ENCODE measurements around the gene AP3S2. TPM values are rescaled to one million over a fixed set of nuclear protein-coding genes. Genes with fewer than 3 reads are reported as not detected.
"Not testable (repeated sequence)": the region's sequence is repeated elsewhere in the genome, so short reads cannot be mapped to it uniquely, and the experiment has no call there.

The AP3S2 gene
- total RNA-seq, 2 experiments from 2014 or later: 20.3 to 23.0 TPM

- CTCF ChIA-PET: no interaction called here
Measured at GRCh38 chr15:89792106-89792805, 101.5 kb downstream of the AP3S2 start.

GRCh38 chr15:89790661-89791060, 103.1 kb downstream of the AP3S2 start:
- Mint-ChIP-seq H3K9me3 (peaks cover 7% of the 10 kb centered on the region), H3K27me3 (peaks cover 2% of the 10 kb centered on the region), H3K4me1 (ENCODE audit: low read depth) (no peaks in the 10 kb centered on the region), H3K36me3 (ENCODE audit: low read depth) (no peaks in the 10 kb centered on the region), H3K27ac (no peak overlapping the region), H3K4me3 (no peak overlapping the region)
- ChIA-PET POLR2A (no interaction called here), CTCF (no interaction called here)
- TF ChIP-seq CTCF (IDR thresholded peaks at IDR 0.05): no peak
- intact Hi-C loops (cut with micrococcal nuclease): no loop called here
- no peak for ATAC-seq
- no peak for DNase-seq

More at GRCh38 chr15:89792106-89792805, 101.5 kb downstream of the AP3S2 start:
- H3K4me3 Mint-ChIP-seq: no peak overlapping the region
- ATAC-seq: no peak
- peaks cover 12% of the 10 kb centered on the region for H3K9me3 Mint-ChIP-seq
- no peak for DNase-seq
- POLR2A ChIA-PET: no interaction called here
- peaks cover 2% of the 10 kb centered on the region for H3K27me3 Mint-ChIP-seq
- intact Hi-C loops (cut with micrococcal nuclease): no loop called here
- no peak overlapping the region for H3K27ac Mint-ChIP-seq
- TF ChIP-seq CTCF (IDR thresholded peaks at IDR 0.05): no peak
- H3K4me1 Mint-ChIP-seq (ENCODE audit: low read depth): no peaks in the 10 kb centered on the region
- no peaks in the 10 kb centered on the region for H3K36me3 Mint-ChIP-seq (ENCODE audit: low read depth)

- DNase-seq: no peak
- H3K4me3 Mint-ChIP-seq: no peak overlapping the region
- intact Hi-C loops (cut with micrococcal nuclease): no loop called here
- H3K36me3 Mint-ChIP-seq (ENCODE audit: low read depth): no peaks in the 10 kb centered on the region
- no peak for ATAC-seq
- CTCF ChIA-PET: no interaction called here
- POLR2A ChIA-PET: interaction anchor here (0.7 kb wide), 1 partner anchor 8 kb away, joined by 3 read pairs; no protein-coding TSS in a partner anchor
- TF ChIP-seq CTCF (IDR thresholded peaks at IDR 0.05): no peak
- H3K27ac Mint-ChIP-seq: no peak overlapping the region
- H3K27me3 Mint-ChIP-seq: peaks cover 2% of the 10 kb centered on the region
- H3K4me1 Mint-ChIP-seq (ENCODE audit: low read depth): no peaks in the 10 kb centered on the region
- H3K9me3 Mint-ChIP-seq: peaks cover 7% of the 10 kb centered on the region
Measured at GRCh38 chr15:89790206-89790605, 103.6 kb downstream of the AP3S2 start.

- H3K27me3 Mint-ChIP-seq; H3K9me3 Mint-ChIP-seq; H3K27ac Mint-ChIP-seq; H3K4me1 Mint-ChIP-seq (ENCODE audit: low read depth); POLR2A ChIA-PET; DNase-seq; H3K36me3 Mint-ChIP-seq (ENCODE audit: low read depth); intact Hi-C loops (cut with micrococcal nuclease); ATAC-seq; H3K4me3 Mint-ChIP-seq: not testable (repeated sequence)
- CTCF ChIA-PET: interaction anchor here (1.7 kb wide), 1 partner anchor 27 kb away, joined by 5 read pairs; no protein-coding TSS in a partner anchor
Measured at GRCh38 chr15:89788585-89788984, 105.2 kb downstream of the AP3S2 start.

- ATAC-seq: no peak
- CTCF ChIA-PET: interaction anchor here (1.3 to 1.7 kb wide), 2 partner anchors 27 kb away, joined by 3 to 5 read pairs; no protein-coding TSS in a partner anchor
- H3K4me1 Mint-ChIP-seq (ENCODE audit: low read depth): no peaks in the 10 kb centered on the region
Measured at GRCh38 chr15:89787944-89788343, 105.8 kb downstream of the AP3S2 start.

More at GRCh38 chr15:89787944-89788343, 105.8 kb downstream of the AP3S2 start:
- H3K27ac Mint-ChIP-seq: no peak overlapping the region
- TF ChIP-seq CTCF (IDR thresholded peaks at IDR 0.05): no peak
- no peak overlapping the region for H3K4me3 Mint-ChIP-seq
- H3K27me3 Mint-ChIP-seq: peaks cover 2% of the 10 kb centered on the region
- peaks cover 7% of the 10 kb centered on the region for H3K9me3 Mint-ChIP-seq
- no peak for DNase-seq
- no peaks in the 10 kb centered on the region for H3K36me3 Mint-ChIP-seq (ENCODE audit: low read depth)
- intact Hi-C loops (cut with micrococcal nuclease): no loop called here
- POLR2A ChIA-PET: no interaction called here
